Activated CD4-positive, alpha-beta T cell treated with anti-CD3 and anti-CD28 coated beads, Interleukin-2, amount 50 U/mL, for 48 hours (primary cell): ENCODE data around the gene SLC5A2.
"Not testable (repeated sequence)": the region's sequence is repeated elsewhere in the genome, so short reads cannot be mapped to it uniquely, and the experiment has no call there.

Source experiments
- DNase-seq, 2 experiments: peaks; one replicate each; pipeline ENCODE4 v3.0.0-alpha.2; 2020

Gene SLC5A2

DNA sequence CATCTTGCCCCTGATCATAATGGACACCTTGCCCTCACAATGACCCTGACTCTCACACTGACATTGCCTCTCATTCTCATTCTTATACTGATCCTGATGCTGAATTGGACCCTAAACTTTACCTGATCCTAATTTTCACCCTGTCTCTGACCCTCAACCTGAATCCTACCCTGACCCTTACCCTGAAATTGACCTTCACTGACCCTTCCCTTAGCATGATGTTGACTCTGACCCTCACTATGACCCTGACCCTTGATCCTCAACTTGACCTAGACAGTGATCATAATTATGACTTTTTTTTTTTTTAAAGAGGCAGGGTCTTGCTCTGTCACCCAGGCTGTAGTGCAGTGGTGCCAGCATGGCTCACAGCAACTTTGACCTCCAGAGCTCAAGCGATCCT lies 48.2 kb downstream of the SLC5A2 start:
- DNase-seq = no peak

DNA sequence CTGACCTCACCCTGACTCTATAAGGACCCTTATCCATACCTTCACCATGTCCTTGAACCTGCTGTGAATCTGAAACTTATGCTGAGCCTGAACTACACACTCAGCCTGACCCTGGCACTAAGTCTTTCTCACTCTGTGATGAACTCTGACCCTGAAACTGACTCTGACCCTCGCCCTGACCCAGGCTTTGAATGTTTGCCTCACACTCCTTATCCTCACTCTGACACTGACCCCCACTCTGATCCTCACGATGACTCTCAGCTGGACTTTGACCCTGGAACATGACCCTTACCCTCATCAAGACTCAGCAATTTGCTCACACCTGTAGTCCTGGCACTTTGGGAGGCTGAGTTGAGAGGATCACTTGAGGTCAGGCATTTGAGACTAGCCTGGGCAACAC lies 49.2 kb downstream of the SLC5A2 start:
- DNase-seq = no peak

DNA sequence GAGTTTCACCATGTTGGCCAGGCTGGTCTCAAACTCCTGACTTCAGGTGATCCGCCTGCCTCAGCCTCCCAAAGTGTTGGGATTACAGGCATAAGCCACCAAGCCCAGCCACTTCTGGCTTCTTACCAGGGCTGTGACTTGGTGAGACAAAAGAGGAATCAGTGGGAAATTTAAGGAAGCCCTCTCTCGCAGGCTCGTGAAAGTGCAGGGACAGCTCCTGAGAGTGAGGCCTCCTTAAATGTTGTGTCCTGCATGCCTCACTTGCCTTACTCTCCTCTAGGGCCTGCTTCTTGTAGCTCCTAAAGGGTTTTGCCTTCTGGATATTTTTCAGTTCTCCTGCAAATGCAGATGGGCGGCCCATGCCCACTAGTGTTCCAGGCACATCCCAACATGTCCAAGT lies 50.0 kb downstream of the SLC5A2 start:
- DNase-seq = no peak

DNA sequence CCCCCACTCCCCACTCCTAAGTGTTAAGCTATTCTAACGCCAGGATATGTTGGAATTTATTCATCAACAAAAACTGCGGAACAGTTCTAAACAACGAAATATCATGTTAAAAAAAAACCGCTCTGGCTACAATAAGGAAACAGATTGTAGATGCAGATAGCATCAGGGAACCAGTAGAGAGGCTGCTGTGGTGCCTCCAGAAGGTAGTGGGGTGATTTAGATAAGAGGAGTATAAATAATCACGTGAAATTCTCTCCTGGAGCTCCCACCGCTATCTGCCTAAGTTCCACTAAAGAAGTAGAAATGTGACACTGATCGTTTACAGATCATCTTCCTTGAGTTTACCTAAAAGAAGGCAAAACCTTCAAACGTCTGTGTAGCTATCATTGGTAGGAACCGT lies 52.8 kb downstream of the SLC5A2 start:
- DNase-seq = no peak

DNA sequence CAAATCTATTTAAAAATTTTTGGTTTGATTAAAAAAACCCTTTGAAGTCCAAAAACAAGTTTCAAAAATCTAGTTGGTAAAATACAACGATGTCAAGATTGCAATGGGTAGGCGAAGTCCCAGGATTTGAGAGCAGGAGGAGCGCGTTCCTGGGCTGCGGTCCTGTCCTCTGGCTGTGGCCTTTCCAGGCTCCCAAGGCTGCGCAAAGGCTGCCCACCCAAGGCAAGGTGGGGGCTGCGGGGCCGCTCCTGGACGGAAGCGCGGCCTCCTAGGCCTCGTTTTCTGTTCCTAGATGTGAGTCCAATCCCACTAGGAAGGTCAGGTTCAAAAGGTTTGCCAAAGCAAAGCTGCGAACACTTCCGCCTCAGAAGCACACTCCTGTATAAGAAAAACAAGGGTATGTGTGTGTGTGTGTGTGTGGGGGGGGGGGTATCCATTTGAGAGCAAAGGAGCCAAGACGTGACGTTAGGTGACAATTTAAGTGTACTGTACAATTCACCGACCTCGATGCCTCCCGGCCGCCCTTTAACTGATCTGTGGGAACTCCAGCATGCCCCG lies 54.0 kb downstream of the SLC5A2 start:
- no peak for DNase-seq

DNA sequence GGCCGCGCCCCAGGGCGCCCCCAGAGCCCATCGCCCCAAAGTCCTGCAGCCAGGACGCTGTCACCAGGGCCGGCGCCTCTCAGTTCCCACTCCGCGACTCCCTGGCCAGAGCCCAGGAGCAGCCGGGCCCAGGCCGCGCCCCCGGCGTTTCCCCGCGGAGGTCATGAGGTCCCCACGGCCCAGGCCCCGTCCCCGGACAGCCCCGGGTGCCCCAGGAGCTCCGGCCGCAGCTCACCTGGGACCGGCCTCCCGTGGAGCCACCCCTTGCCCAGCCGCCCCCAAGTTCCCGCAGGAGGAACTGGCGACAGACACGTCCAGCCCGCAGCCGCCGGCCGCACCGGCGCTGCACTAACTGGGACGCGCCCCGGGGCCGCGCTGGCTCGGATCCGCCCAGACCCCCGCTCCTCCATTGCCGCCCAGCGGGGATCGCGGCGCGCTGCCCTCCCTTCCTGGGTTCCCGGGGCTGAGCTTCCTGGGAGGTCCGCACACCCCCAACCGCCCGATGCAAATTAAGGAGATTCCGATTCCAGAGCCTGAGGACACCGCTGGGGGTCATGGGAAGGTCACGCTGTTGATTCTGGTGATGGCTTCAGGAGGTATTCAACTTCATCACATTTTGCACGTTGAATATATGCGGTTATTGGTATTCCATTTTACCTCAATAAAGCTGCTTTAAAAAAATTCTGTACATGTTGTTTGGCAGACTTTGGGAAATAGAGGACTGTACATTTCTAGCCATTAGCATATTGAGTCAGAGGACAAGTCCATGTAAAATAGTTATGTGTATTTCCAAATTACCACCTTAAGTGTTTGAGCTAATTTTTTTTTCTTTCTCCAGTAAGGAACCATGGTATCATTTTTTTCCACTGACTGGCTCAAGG lies 54.7 kb downstream of the SLC5A2 start:
- no peak for DNase-seq

DNA sequence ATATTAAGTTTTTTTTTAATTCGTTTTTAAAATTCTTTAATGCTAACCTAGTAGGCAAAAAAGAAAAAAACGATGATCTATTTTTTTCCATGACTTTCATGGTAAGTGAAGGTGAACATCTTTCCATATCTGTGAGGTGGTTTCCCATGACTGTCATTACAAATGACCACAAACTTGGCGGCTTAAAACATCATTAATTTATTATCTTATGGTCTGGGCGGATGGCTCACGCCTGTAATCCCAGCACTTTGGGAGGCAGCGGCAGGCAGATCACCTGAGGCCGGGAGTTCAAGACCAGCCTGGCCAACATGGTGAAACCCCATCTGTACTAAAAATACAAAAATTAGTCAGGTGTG lies 55.3 kb downstream of the SLC5A2 start:
- DNase-seq = not testable (repeated sequence)

DNA sequence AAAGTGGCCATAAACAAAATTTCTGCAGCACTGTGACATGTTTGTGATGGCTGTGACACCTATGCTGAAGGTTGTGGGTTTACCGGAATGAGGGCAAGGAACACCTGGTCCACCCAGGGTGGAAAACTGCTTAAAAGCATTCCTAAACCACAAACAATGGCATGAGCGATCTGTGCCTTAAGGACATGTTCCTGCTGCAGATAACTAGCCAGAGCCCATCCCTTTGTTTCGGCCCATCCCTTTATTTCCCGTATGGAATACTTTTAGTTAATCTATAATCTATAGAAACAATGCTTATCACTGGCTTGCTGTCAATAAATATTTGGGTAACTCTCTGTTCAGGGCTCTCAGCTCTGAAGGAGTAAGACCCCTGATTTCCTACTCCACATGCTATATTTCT lies 56.8 kb downstream of the SLC5A2 start:
- not testable (repeated sequence) for DNase-seq
